ENCODE results near the gene CNR1. TPM values are rescaled to one million over a fixed set of nuclear protein-coding genes. Genes with fewer than 3 reads are reported as not detected.
A peak's percentile ranks its signal among the peaks of the same experiment; 100 is the strongest.

CNR1 gene
- total and polyA plus RNA-seq, 10 donors, result 1.7 to 5.7 (median 2.9) TPM

DNA sequence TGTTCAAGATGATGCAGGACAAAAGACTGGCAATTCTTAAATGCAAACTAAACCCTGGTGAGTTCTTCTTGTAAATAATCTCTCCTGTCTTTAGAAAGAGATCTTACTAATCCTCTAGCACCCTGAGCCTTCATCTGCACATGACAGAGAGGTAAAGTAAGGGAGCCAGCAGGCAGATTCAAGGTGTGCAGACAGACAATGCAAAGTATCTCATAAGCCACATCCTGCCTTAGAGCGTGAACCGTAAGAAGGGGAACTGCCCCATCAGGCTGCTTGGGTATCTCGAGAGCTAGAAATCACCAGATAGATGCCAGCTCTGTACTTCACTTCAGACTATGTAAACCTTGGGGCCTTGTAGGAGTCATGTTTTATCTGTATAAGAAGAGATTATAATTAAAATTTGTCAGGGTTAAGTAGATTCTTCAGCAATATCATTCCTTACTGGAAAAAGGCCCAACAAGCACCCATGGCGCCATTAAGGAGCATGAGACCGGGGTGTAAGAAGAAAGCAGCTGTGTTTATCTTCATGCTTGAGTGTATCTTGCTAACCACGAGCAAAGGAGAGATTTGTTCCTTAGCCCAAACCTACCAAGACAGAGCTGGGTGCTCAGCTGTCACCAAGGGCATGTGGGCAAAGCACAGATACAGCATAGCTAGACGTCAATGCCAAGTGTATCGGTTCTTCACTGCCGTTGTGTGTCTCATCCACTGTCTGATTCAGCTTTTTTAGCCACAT lies 24.4 kb downstream of the CNR1 start:
- Histone ChIP-seq H3K4me1 (peaks cover 0 to 21% (median 3%) of the 10 kb centered on the region in 6 donors), H3K4me3 (peak overlapping the region in 1 of 8 donors; percentile 13), H3K27ac (peak overlapping the region in 6 of 8 donors; percentile 40 to 80 (median 64)), H3K36me3 (no peaks in the 10 kb centered on the region), H3K27me3 (replicated peaks in 1 of 7) (no peaks in the 10 kb centered on the region), H3K9me3 (no peaks in the 10 kb centered on the region)
- intact Hi-C loops (cut with DNase I; ENCODE audit: low total_unique reads), result no loop called here
- TF ChIP-seq POLR2AphosphoS5 (IDR thresholded peaks at IDR 0.05), result peak in 1 of 3 donors; percentile 41
- TF ChIP-seq POLR2A (IDR thresholded peaks at IDR 0.05), result no peak
- DNase-seq, result peak; percentile 82
- WGBS, 5 donors, result 60 to 70% (median 68%) methylated on average over 9 of the region's 9 CpGs

DNA sequence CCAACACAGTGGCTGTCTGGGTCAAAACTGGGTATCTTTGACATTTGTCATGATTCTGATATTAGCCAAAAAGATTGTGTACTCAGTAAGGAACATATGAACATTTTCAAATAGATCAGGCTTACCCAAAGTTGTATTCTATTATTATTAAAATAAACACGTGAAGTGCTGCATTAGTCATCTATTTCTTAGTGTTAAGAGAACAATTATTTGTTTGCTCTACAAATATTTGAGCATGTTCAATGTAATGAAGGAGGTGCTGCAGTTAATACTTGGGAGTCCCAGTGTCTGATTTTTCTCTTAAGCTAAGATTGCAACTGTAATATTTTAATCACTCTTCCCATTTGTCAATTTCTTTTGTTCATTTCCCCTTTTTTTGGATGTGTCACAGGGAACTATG lies 28.2 kb downstream of the CNR1 start:
- DNase-seq, result no peak
- H3K4me1 ChIP-seq, result peaks cover 0 to 31% (median 6%) of the 10 kb centered on the region in 6 donors
- intact Hi-C loops (cut with DNase I; ENCODE audit: low total_unique reads), result no loop called here
- no peak overlapping the region for H3K27ac ChIP-seq
- WGBS, 5 donors, result 78 to 91% (median 87%) methylated on average over 1 of the region's 1 CpG
- H3K36me3 ChIP-seq, result no peaks in the 10 kb centered on the region
- no peak overlapping the region for H3K4me3 ChIP-seq
- H3K9me3 ChIP-seq, result no peaks in the 10 kb centered on the region
- no peak for TF ChIP-seq POLR2AphosphoS5 (IDR thresholded peaks at IDR 0.05)
- no peak for TF ChIP-seq POLR2A (IDR thresholded peaks at IDR 0.05)
- TF ChIP-seq, protein P1, sequence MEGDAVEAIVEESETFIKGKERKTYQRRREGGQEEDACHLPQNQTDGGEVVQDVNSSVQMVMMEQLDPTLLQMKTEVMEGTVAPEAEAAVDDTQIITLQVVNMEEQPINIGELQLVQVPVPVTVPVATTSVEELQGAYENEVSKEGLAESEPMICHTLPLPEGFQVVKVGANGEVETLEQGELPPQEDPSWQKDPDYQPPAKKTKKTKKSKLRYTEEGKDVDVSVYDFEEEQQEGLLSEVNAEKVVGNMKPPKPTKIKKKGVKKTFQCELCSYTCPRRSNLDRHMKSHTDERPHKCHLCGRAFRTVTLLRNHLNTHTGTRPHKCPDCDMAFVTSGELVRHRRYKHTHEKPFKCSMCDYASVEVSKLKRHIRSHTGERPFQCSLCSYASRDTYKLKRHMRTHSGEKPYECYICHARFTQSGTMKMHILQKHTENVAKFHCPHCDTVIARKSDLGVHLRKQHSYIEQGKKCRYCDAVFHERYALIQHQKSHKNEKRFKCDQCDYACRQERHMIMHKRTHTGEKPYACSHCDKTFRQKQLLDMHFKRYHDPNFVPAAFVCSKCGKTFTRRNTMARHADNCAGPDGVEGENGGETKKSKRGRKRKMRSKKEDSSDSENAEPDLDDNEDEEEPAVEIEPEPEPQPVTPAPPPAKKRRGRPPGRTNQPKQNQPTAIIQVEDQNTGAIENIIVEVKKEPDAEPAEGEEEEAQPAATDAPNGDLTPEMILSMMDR (IDR thresholded peaks at IDR 0.05 in 8 of 11, conservative IDR thresholded peaks at IDR 0.05 in 3 of 11), result no peak
- no peaks in the 10 kb centered on the region for H3K27me3 ChIP-seq (replicated peaks in 1 of 7)

DNA sequence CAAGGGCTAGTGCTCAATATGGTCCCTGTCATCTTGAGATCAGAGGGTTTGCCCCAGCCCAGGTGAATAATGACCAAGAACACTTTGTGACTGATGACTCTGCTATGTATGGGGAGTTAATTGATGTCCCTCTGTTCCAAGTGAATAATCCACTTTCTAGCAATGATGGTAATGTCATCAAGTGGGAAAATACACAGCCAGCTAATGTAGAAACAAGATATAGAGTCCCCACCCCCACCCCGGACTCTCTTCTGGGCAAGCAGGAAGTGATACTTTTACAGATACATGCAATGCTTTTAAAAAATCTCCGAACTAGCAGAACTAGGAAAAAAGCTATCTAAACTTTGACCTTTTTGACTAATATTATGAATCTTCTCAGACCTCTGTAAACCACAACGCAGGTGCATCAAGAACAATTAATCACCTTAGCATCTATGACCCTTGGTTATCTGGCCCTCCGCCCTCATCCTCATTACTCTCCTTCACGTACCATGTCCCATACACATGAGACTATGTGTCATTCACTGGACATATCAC lies 30.5 kb downstream of the CNR1 start:
- Histone ChIP-seq H3K36me3 (no peaks in the 10 kb centered on the region), H3K9me3 (no peaks in the 10 kb centered on the region), H3K4me1 (peaks cover 0 to 15% (median 4%) of the 10 kb centered on the region in 6 donors), H3K27ac (no peak overlapping the region), H3K4me3 (no peak overlapping the region), H3K27me3 (replicated peaks in 1 of 7) (no peaks in the 10 kb centered on the region)
- TF ChIP-seq POLR2AphosphoS5 (IDR thresholded peaks at IDR 0.05), result no peak
- TF ChIP-seq, protein P1 (IDR thresholded peaks at IDR 0.05 in 8 of 11, conservative IDR thresholded peaks at IDR 0.05 in 3 of 11), result no peak
- TF ChIP-seq POLR2A (IDR thresholded peaks at IDR 0.05), result no peak
- 30 to 56% (median 47%) methylated on average over 5 of the region's 5 CpGs for WGBS, 5 donors
- no peak for DNase-seq
- intact Hi-C loops (cut with DNase I; ENCODE audit: low total_unique reads), result no loop called here

DNA sequence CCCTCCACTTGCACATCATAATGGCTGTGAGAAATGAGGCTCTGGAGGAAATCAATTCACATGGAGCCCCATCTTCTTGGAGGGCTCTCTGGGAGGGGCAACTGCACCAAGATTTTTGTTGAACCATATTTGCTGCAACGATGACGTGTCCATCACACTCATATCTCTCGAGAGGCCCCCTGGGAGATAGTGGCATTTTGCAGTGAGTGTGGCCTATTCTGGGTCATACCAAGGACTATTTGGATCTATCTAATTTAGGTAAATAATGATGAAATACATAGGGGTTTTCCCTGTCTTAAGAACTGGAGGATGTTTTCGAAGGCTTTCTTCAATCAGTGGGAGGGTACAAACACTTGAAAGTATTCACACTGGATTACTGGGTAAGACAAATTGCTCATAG lies 31.6 kb downstream of the CNR1 start:
- H3K4me3 ChIP-seq, result no peak overlapping the region
- H3K27ac ChIP-seq, result no peak overlapping the region
- H3K36me3 ChIP-seq, result no peaks in the 10 kb centered on the region
- no peaks in the 10 kb centered on the region for H3K9me3 ChIP-seq
- no peak for DNase-seq
- TF ChIP-seq, protein P1 (IDR thresholded peaks at IDR 0.05 in 8 of 11, conservative IDR thresholded peaks at IDR 0.05 in 3 of 11), result no peak
- TF ChIP-seq POLR2AphosphoS5 (IDR thresholded peaks at IDR 0.05) (no peak), POLR2A (IDR thresholded peaks at IDR 0.05) (no peak)
- H3K27me3 ChIP-seq (replicated peaks in 1 of 7), result no peaks in the 10 kb centered on the region
- intact Hi-C loops (cut with DNase I; ENCODE audit: low total_unique reads), result no loop called here
- 65 to 84% (median 66%) methylated on average over 4 of the region's 4 CpGs for WGBS, 5 donors
- peaks cover 0 to 13% (median 3%) of the 10 kb centered on the region in 6 donors for H3K4me1 ChIP-seq
